PC-3 (cell line): Measurements from ENCODE around the gene ATG5. TPM values are rescaled to one million over a fixed set of nuclear protein-coding genes. Genes with fewer than 3 reads are reported as not detected.

Experiments
- ATAC-seq: fragments of 200-7000 bp; cut with Tn5 transposase; 2 replicates; pipeline ENCODE4 v1.9.1; 2020; ENCODE audit warnings: mild to moderate bottlenecking, moderate library complexity
- BruUV-seq: library from RNA; stranded (reverse); fragments of 400-500 nt; replicated peaks from 2 replicates; lab custom pipeline; 2021; lab: Mats Ljungman, UMichigan
- CTCF ChIA-PET: fragments of 300-600 bp; sonication (Branson Sonifier 250); formaldehyde crosslinking; loops from one replicate; lab custom pipeline; 2022; ENCODE audit warnings: antibody characterized with exemption; lab: Charles Lee
- POLR2A ChIA-PET: fragments of 300-600 bp; sonication (Branson Sonifier 250); formaldehyde crosslinking; loops from one replicate; lab custom pipeline; 2022; ENCODE audit warnings: antibody characterized with exemption; ENCODE audit not compliant: unreplicated experiment; lab: Charles Lee
- DNase-seq: peaks from one replicate; pipeline ENCODE4 v3.0.0-alpha.2; 2015
- H2AFZ ChIP-seq: fragments of 300-600 bp; sonication (generic); 2 replicates; pipeline ENCODE4 v1.6.0; 2016; ENCODE audit warnings: antibody characterized with exemption, low read length
- H3F3A ChIP-seq: fragments of 300-600 bp; sonication (generic); one replicate; pipeline ENCODE4 v1.6.0; 2017; ENCODE audit warnings: antibody characterized with exemption, low read length, control low read depth, mild to moderate bottlenecking; ENCODE audit not compliant: unreplicated experiment
- H3K27ac ChIP-seq: fragments of 300-600 bp; sonication (generic); 2 replicates; pipeline ENCODE4 v1.5.1; 2016; ENCODE audit warnings: mild to moderate bottlenecking, low read length
- H3K27me3 ChIP-seq: fragments of 300-600 bp; sonication (generic); 2 replicates; pipeline ENCODE4 v1.6.1; 2016; ENCODE audit warnings: low read length, mixed read lengths
- H3K36me3 ChIP-seq: fragments of 300-600 bp; sonication (generic); 2 replicates; pipeline ENCODE4 v1.6.1; 2016; ENCODE audit warnings: low read depth, mixed run types, low read length, mixed read lengths
- H3K4me1 ChIP-seq: fragments of 300-600 bp; sonication (generic); 2 replicates; pipeline ENCODE4 v1.5.1; 2016; ENCODE audit warnings: low read length; ENCODE audit not compliant: insufficient read depth
- H3K4me2 ChIP-seq: fragments of 300-600 bp; sonication (generic); 2 replicates; pipeline ENCODE4 v1.6.0; 2016; ENCODE audit warnings: low read length
- H3K4me3 ChIP-seq: fragments of 300-600 bp; sonication (generic); 2 replicates; pipeline ENCODE4 v1.5.1; 2016; ENCODE audit warnings: mild to moderate bottlenecking, low read length, mixed read lengths
- H3K79me2 ChIP-seq: fragments of 300-600 bp; sonication (generic); 2 replicates; pipeline ENCODE4 v1.6.1; 2017; ENCODE audit warnings: low read length, mixed read lengths
- H3K9ac ChIP-seq: fragments of 300-600 bp; sonication (generic); 2 replicates; pipeline ENCODE4 v1.6.0; 2016; ENCODE audit warnings: mild to moderate bottlenecking, low read length
- H3K9me2 ChIP-seq: fragments of 300-600 bp; sonication (generic); replicated peaks from 2 replicates; pipeline ENCODE4 v1.6.1; 2016; ENCODE audit warnings: mixed run types, low read length, mixed read lengths
- H3K9me3 ChIP-seq: fragments of 300-600 bp; sonication (generic); 2 replicates; pipeline ENCODE4 v1.6.1; 2016; ENCODE audit warnings: low read length, mixed read lengths
- H4K20me1 ChIP-seq: fragments of 300-600 bp; sonication (generic); 2 replicates; pipeline ENCODE4 v1.6.1; 2016; ENCODE audit warnings: low read length, mixed read lengths
- CTCF ChIP-seq: fragments of 300-600 bp; sonication (generic); conservative IDR thresholded peaks from 2 replicates; pipeline ENCODE4 v1.5.1; 2017; ENCODE audit warnings: antibody characterized with exemption, low read depth, mild to moderate bottlenecking, low read length
- EZH2 ChIP-seq: fragments of 300-600 bp; sonication (generic); IDR thresholded peaks from one replicate; pipeline ENCODE4 v1.6.1; 2017; ENCODE audit warnings: antibody characterized with exemption, mild to moderate bottlenecking, low read length; ENCODE audit not compliant: unreplicated experiment
- EZH2phosphoT487 ChIP-seq: fragments of 300-600 bp; sonication (generic); IDR thresholded peaks from 2 replicates; pipeline ENCODE4 v1.6.1; 2018; ENCODE audit warnings: mild to moderate bottlenecking, antibody characterized with exemption, low read length, borderline replicate concordance
- intact Hi-C: fragments of 100-400 bp; cut with micrococcal nuclease; formaldehyde crosslinking; loops from 2 replicates; pipeline ENCODE4 v1.9.0; 2023
- total RNA-seq: library from RNA; depleted of rRNA; stranded (reverse); fragments of >200 nt; gene quantifications from 2 replicates; pipeline ENCODE4 v1.2.3, GENCODE V29; 2014

Gene ATG5
- total RNA-seq, 1 experiment from 2014 or later, result 38.8 TPM

- CTCF ChIA-PET, result no interaction called here
- no TSS peak for BruUV-seq
Measured at GRCh38 chr6:106347219-106347618, 21.7 kb upstream of the ATG5 start.

GRCh38 chr6:106339334-106340029 is 13.9 kb upstream of the ATG5 start:
- ChIA-PET POLR2A (no interaction called here), CTCF (interaction anchor here (0.5 to 1.8 kb wide), 9 partner anchors 42 to 745 kb away, joined by 3 to 10 read pairs (median 4); no protein-coding TSS in a partner anchor)
- TF ChIP-seq EZH2phosphoT487 (no peak), CTCF (peak; percentile 83)
- peak; percentile 82 for DNase-seq
- Histone ChIP-seq H4K20me1 (no peaks in the 10 kb centered on the region), H3K4me1 (peaks cover 12% of the 10 kb centered on the region), H3K4me3 (peak overlapping the region; percentile 56), H3K27ac (peak overlapping the region; percentile 70), H3K27me3 (no peaks in the 10 kb centered on the region), H3K4me2 (peak overlapping the region; percentile 80), H3F3A (peaks cover 6% of the 10 kb centered on the region), H3K9me3 (no peaks in the 10 kb centered on the region), H3K9ac (no peak overlapping the region), H3K79me2 (no peaks in the 10 kb centered on the region), H3K36me3 (no peaks in the 10 kb centered on the region), H2AFZ (peak overlapping the region; percentile 78), H3K9me2 (no peaks in the 10 kb centered on the region)
- BruUV-seq, result no TSS peak
- intact Hi-C loops, result loop anchor here (1.0 to 10.0 kb wide), 8 partner anchors 21 to 775 kb away; partner anchors contain the start of genes BEND3 and CRYBG1
- peak; percentile 91 for ATAC-seq

More at GRCh38 chr6:106347219-106347618, 21.7 kb upstream of the ATG5 start:
- Histone ChIP-seq H3K9ac (no peak overlapping the region), H3K36me3 (no peaks in the 10 kb centered on the region), H3K4me3 (no peak overlapping the region), H3F3A (no peaks in the 10 kb centered on the region), H3K79me2 (no peaks in the 10 kb centered on the region), H3K4me1 (no peaks in the 10 kb centered on the region), H3K27ac (no peak overlapping the region), H3K9me3 (no peaks in the 10 kb centered on the region), H4K20me1 (no peaks in the 10 kb centered on the region), H3K9me2 (no peaks in the 10 kb centered on the region), H3K27me3 (no peaks in the 10 kb centered on the region), H2AFZ (no peak overlapping the region), H3K4me2 (no peak overlapping the region)
- ATAC-seq (peak; percentile 46; the same call in 1 of the 2 replicates), DNase-seq (no peak)
- POLR2A ChIA-PET, result interaction anchor here (0.5 kb wide), 1 partner anchor 53 kb away, joined by 6 read pairs; no protein-coding TSS in a partner anchor
- intact Hi-C loops, result no loop called here
- TF ChIP-seq CTCF (no peak), EZH2 (no peak), EZH2phosphoT487 (no peak)
